ENCODE data around the gene FGF7. TPM values are rescaled to one million over a fixed set of nuclear protein-coding genes. Genes with fewer than 3 reads are reported as not detected.

FGF7 gene
- total RNA-seq, 1 experiment from 2014 or later, result not detected

DNA sequence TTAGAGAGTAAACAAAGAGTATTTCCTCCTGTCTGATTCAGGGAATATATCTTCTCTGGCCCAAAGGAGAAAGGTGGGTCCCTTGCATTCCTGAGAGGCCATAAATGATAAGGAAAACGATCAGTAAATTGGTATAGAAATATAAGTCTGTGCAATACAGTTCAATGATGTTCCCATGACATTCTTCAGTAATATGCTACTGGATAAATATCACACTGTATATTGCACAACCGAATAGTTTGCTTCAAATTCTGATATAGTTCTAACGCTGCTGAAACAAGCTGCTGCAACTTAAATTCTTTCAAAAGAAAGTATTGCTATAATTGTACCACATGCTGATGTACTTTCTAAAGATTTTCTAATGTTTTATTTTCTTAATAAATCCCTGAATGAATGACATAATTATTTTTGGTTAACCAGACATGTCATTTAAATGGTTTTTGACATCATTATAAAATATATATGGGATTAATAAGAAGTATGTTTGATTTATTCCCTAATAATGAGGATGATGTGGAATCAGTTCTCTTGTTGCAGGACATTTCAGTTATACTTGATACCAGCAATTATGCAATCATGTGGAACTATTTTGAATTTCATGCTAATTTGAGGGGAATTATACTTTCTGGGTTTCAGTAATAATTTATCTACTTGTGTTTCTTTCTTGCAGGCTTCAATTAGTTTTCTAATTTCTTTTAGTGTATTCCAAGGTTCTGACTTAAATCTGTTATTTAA, 44.9 kb downstream of the FGF7 start:
- no peak overlapping the region for H4K8ac ChIP-seq (replicated peaks; ENCODE audit: insufficient read length, low read depth, low read length)
- H3K27me3 Mint-ChIP-seq (ENCODE audit: low read depth), result no peaks in the 10 kb centered on the region
- WGBS (ENCODE audit: extremely low coverage, insufficient read length, low lambda C conversion rate), result no CpG with 5 or more reads among the region's 3 CpGs
- no peak overlapping the region for H2BK5ac ChIP-seq (ENCODE audit: insufficient read length, low read length)
- H2BK120ac ChIP-seq (ENCODE audit: low read depth, low read length, poor library complexity, severe bottlenecking), result no peak overlapping the region
- no peak overlapping the region for H3K23ac ChIP-seq (ENCODE audit: insufficient read length, low read depth, low read length)
- H3K79me1 ChIP-seq (ENCODE audit: insufficient read depth, low read depth, low read length, poor library complexity, severe bottlenecking), result no peaks in the 10 kb centered on the region
- H4K20me1 ChIP-seq (ENCODE audit: control insufficient read depth, insufficient read depth, insufficient read length), result no peaks in the 10 kb centered on the region
- H2BK12ac ChIP-seq (ENCODE audit: insufficient read length, low read depth, low read length), result no peak overlapping the region
- H3K14ac ChIP-seq (ENCODE audit: insufficient read depth, low read length), result no peak overlapping the region
- no peak overlapping the region for H3K9ac ChIP-seq (ENCODE audit: extremely low read depth, insufficient read length, low read length)
- no peak for DNase-seq
- no peak overlapping the region for H2AFZ ChIP-seq (ENCODE audit: low read length)
- no peak overlapping the region for H3K4me3 Mint-ChIP-seq
- H3T11ph ChIP-seq (ENCODE audit: low read length), result no peak overlapping the region
- no peak overlapping the region for H3K56ac ChIP-seq (ENCODE audit: insufficient read length, low read depth, low read length)
- H3K27me3 ChIP-seq (ENCODE audit: insufficient read depth, low read length), result no peaks in the 10 kb centered on the region
- H3K9me3 Mint-ChIP-seq, result no peaks in the 10 kb centered on the region
- TF ChIP-seq, protein P1, sequence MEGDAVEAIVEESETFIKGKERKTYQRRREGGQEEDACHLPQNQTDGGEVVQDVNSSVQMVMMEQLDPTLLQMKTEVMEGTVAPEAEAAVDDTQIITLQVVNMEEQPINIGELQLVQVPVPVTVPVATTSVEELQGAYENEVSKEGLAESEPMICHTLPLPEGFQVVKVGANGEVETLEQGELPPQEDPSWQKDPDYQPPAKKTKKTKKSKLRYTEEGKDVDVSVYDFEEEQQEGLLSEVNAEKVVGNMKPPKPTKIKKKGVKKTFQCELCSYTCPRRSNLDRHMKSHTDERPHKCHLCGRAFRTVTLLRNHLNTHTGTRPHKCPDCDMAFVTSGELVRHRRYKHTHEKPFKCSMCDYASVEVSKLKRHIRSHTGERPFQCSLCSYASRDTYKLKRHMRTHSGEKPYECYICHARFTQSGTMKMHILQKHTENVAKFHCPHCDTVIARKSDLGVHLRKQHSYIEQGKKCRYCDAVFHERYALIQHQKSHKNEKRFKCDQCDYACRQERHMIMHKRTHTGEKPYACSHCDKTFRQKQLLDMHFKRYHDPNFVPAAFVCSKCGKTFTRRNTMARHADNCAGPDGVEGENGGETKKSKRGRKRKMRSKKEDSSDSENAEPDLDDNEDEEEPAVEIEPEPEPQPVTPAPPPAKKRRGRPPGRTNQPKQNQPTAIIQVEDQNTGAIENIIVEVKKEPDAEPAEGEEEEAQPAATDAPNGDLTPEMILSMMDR (conservative IDR thresholded peaks at IDR 0.05), result no peak
- no peak overlapping the region for H4K91ac ChIP-seq (ENCODE audit: insufficient read length, low read depth, low read length)
- H3K79me2 ChIP-seq (ENCODE audit: insufficient read depth, low read length), result no peaks in the 10 kb centered on the region
- no peak overlapping the region for H3K4me2 ChIP-seq (ENCODE audit: insufficient read depth, insufficient read length, low read length)
- H2BK15ac ChIP-seq (ENCODE audit: low read depth, low read length), result no peak overlapping the region
- no peaks in the 10 kb centered on the region for H3K36me3 Mint-ChIP-seq (ENCODE audit: insufficient read depth in 1 of 3, low read depth in 3 of 3)
- no peak overlapping the region for H3K27ac Mint-ChIP-seq
- no peaks in the 10 kb centered on the region for H3K4me1 ChIP-seq (ENCODE audit: insufficient read depth, low read length)
- no peak overlapping the region for H3K27ac ChIP-seq (ENCODE audit: insufficient read length, low read depth, low read length)
- H2BK20ac ChIP-seq (ENCODE audit: low read depth, low read length, poor library complexity, severe bottlenecking), result no peak overlapping the region
- no peak overlapping the region for H4K5ac ChIP-seq (ENCODE audit: insufficient read length, low read depth, low read length)
- H3K4ac ChIP-seq (ENCODE audit: low read depth, low read length), result no peak overlapping the region
- H3K18ac ChIP-seq (ENCODE audit: insufficient read length, low read depth, low read length), result no peak overlapping the region
- H2AK5ac ChIP-seq (ENCODE audit: insufficient read length, low read length), result no peak overlapping the region
- H3K23me2 ChIP-seq (ENCODE audit: insufficient read length, low read depth, low read length, poor library complexity, severe bottlenecking), result no peaks in the 10 kb centered on the region
- H3K9me3 ChIP-seq (ENCODE audit: control insufficient read depth, low read depth, low read length), result no peaks in the 10 kb centered on the region
- H3K4me1 Mint-ChIP-seq, result no peaks in the 10 kb centered on the region
